ENCODE results near the gene ITPRID2.

The ITPRID2 gene

DNA sequence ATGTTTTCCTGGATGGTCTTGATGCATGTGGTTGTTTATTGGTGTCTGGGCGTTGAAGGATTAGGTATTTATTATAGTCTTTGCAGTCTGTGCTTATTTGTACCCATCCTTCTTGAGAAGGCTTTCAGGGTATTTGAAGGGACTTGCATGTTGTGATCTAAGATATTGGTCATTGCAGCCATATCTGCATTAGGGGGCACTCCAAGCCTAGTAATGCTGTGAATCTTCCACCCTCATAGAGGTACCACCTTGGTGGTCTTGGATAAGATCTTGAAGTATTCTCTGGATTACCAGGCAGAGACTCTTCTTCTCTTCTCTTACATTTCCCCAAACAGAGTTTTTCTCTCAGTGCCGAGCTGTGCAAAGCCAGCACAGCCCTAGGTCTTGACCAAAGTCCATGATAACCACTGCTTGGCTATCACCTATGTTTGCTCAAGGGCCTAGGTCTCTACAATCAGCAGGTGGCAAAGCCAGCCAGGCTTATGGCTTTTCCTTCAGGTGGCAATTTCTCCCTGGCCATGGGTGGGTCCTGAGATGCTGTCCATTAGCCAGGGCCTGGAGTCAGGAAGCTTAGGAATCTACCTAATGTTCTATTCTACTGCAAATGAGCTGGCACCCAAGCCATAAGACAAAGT, 78.7 kb downstream of the ITPRID2 start:
- no peak for DNase-seq

DNA sequence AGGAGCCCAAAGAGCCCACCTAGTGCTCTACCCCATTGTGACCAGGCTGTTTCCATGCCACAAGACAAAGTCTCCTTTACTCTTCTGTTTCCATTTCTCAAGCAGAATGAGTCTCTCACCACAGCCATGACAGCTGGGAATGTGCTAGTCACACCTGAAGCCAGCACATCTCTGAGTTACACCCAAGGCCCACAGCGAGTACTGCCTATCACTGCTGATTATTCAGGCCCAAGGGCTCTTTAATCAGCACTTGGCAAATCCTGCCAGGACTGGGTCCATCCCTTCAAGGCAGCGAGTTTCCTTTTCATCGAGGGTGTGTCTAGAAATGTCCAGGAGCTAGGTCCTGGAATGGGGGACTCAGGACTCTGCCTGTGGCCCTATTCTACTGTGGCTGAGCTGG, 79.5 kb downstream of the ITPRID2 start:
- no peak for DNase-seq

DNA sequence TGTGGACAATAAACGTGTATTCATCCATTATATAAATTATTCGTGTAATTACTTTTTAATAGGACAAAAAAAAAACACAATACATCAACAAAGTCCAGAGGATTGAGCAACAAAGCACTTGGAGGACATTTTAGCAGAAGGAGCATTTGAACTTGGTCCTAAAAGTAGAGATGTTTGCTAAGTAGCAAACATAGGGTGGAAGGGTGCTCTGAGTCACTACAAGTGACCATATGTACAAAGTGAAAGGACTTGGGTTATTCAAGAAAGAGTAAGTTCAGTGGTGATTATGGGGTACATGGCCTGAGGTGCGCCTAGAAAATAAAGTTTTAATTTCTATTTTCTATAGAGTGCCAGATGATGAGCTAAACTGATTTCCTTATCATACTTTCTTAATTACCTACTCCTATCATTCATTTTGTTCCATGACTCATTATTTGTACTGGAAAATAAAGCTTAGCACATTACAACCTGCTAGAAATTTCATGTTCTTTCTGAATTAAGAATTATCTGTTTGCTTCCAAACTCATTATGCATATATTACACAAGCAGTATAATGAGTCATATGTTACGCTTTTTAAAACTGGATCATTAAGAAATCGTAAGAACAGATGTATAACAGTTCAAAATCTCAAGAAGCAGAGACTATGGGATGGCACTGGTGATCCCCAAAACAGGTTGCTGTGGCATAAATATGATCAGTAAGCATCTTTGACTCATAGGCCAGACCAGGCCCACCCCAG, 81.1 kb downstream of the ITPRID2 start:
- no peak for DNase-seq

DNA sequence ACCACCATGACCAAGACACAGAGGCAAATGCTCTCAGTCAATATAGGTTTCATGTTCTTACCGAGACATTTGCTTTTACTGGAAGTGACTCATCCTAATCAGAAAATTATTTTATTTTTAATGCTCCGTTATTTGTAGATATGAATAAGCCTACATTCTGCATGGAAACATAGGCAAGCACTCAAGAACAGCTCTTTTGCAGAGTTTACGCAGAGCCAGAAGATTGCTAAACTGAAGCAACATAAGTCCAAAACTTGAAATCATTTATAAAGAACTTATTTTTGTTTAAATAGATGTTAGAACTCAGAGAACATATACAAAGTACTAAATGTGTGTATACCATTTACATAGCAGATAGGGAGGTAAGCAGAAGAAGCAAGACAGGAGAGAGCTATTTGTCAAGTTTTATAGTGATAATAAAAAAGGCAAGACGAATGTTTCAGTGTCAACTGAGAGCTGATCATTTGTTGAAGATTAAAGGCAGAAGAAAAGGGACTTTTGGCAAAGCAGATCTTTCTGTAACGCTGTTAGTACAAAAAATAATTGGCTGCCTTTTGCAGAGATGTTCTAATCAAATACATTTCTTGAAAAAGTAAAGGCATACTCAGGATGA, 81.7 kb downstream of the ITPRID2 start:
- no peak for DNase-seq

DNA sequence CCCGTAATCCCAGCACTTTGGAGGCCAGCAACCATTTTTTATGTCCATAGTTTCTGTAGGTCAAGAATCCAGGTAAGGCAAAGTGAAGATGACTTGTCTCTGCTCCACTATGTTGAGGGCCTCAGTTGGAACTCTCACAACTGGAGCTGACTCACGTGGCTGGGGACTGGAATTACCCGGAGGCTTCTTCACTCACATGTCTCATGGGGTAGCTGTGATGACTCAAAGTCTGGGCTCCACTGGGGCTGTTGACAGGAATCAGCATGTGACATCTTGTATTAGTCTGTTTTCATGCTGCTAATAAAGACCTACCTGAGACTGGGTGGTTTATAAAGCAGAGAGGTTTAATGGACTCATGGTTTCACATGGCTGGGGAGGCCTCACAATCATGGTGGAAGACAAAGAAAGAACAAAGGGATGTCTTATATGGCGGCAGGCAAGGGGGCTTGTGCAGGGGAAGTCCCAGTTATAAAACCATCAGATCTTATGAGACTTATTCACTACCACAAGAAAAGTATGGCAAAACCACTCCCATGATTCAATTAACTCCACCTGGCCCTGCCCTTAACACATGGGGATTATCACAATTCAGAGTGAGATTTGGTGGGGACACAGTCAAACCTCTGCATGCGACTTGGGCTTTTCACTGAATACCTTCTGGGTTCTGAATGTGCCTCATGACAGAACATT, 86.3 kb downstream of the ITPRID2 start:
- DNase-seq, result no peak

DNA sequence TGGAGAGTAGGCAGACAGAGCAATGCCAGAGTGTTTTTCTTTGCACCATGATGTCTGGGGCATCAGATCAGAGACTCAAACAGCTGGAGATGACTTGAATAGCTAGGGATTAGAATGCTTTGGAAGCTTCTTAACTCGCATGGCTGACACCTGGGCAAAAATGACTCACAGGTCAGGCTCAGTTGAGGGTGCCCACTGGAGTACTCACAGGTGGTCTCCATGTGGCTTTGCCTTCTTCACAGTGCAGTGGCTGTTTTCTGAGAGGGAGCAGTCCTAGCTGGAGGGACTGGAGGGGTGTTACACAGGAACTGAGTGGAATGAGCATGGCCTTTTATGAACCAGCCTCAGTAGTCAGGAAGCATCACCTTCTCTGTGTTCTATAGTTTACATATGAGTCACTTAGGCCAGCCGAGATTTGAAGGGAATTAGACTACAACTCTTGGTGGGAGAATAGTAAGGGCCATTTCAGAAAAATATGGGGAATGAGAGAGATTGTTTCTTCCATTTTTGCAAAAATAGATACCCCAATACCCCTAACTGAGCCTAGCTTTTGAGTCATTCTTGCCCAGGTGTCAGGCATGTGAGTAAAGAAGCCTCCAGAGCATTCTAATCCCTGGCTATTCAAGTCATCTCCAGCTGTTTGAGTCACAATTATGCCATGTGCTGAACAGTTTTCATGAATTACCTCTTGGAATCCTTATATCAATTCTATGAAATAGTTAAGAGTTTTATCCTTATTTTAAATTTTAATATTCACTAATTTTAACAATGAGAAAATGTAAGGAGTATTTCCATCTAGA, 87.0 kb downstream of the ITPRID2 start:
- DNase-seq, result no peak
